ENCODE measurements around the gene MT1H.

The MT1H gene

GRCh38 chr16:56682703-56683397 is 13.2 kb downstream of the MT1H start:
- in situ Hi-C loops (cut with HindIII; ENCODE audit: low sequenced_read_pairs), result no loop called here

DNA sequence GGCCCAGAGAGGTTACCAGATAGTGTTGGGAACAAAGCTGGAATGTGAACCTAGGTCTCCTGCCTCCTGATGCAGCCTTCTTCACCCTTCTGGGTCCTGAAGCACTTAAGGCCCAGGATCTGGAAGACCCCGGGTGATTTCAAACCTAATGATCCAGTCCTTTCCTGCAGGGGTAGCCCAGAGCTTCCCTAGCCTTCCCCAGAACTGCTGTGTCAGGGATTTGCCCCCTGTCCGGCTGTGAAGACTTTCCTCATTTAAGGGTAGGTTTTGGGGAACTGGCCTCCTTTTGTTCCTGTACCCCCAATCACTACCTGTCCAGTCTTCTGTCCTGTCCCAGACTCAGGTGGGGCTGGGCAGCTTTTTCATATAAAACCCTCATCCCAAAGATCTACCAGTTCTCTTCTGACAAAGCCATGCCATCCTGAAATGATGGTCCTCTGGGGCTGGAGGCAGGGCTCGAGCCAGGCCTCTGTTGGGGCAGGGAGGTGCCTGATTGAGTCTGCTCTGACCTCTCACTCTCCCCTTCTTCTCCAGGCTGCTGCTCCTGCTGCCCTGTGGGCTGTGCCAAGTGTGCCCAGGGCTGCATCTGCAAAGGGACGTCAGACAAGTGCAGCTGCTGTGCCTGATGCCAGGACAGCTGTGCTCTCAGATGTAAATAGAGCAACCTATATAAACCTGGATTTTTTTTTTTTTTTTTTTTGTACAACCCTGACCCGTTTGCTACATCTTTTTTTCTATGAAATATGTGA is 14.0 kb downstream of the MT1H start:
- in situ Hi-C loops (cut with HindIII; ENCODE audit: low sequenced_read_pairs), result no loop called here

DNA sequence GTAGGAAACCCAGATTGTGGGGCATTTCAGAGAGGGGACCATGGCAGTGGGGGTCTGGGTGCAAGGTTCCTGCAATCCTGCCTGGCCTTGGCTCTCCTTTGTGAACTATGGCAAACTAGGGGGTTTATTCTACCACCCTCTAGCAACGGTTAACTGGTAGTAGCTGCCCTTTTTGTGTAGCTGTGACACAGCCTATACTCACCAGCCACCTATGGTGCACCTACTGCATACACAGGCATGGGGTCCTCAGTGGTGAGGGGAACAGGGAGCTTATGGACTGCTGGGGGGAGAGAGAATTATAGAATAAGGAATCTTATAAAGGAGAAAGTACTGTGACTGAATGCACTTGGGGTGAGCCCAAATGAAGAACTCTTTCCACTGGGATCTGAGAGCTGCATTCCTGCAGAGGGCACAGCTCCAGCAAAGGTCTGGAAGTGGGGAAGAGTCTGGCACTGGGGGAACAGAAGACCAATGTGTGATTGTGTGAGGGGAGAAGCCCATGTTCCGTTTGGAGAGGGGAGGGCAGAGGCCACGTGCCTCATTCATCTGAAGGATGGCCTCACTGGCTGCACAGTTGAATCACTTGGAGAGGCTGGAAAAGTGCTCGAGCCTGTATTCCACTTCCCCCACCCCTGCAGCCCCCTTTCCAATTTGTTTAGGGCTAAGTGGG is 14.8 kb downstream of the MT1H start:
- in situ Hi-C loops (cut with HindIII; ENCODE audit: low sequenced_read_pairs), result no loop called here

GRCh38 chr16:56684926-56685590 is 15.4 kb downstream of the MT1H start:
- in situ Hi-C loops (cut with HindIII; ENCODE audit: low sequenced_read_pairs), result no loop called here

DNA sequence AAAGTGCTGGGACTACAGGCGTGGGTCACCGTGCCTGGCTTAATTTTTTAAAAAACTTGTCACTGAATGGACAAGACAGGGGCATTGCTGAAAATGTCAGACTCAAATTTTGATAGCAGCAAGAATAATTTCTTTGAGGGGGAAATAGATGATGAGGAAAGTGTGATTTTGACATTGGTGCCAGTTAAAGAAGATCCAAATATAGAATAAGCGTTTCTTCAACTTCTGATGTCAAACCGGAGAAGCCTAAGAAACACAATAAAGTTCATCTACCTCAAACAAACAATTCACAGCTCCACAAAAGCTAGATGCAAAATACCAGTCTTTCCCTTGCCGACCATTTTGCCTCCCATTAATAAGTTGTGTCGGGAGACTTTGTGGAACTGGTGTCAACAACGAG is 17.1 kb downstream of the MT1H start:
- in situ Hi-C loops (cut with HindIII; ENCODE audit: low sequenced_read_pairs), result no loop called here

DNA sequence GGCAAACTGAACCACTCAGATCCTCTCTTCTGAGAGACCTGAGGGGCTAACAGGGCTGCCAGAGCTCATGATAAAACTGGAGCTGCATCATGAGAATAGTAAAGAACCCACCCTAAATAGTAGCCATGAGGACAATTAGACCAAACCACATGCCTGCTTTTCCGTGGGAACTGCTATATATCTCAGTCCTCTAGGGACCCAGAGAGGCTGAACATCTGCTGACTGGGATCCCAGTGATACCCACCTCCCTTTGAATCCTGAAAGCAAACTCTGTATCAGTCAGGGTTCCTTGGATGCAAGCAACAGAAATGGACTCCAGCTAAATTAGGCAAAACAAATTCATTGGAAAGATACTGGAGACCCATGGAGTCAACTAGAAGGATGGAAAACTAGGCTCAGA is 19.1 kb downstream of the MT1H start:
- in situ Hi-C loops (cut with HindIII; ENCODE audit: low sequenced_read_pairs), result no loop called here

DNA sequence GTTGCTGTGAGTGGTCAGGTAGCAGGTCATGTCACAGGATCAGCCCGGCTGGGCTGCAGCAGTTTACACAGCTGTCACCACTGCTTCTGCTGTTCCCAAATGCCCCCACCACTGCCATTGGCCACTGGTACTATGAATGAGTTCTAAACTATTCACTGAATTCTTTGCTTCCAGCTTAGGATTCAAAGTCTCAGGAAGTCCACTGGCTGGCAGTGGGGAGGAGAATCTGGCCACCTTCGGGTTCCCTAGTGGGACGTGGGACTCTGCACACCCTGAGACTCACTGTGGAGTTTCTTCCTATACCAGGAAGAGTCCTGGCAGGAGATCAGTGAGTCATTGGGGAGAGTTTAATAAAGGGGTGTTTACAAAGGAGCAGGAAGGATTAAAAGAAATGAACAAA is 19.6 kb downstream of the MT1H start:
- in situ Hi-C loops (cut with HindIII; ENCODE audit: low sequenced_read_pairs), result no loop called here

- in situ Hi-C loops (cut with HindIII; ENCODE audit: low sequenced_read_pairs), result no loop called here
Measured at GRCh38 chr16:56690420-56691122, 21.0 kb downstream of the MT1H start.

GRCh38 chr16:56691885-56692284 is 22.3 kb downstream of the MT1H start:
- in situ Hi-C loops (cut with HindIII; ENCODE audit: low sequenced_read_pairs), result no loop called here

DNA sequence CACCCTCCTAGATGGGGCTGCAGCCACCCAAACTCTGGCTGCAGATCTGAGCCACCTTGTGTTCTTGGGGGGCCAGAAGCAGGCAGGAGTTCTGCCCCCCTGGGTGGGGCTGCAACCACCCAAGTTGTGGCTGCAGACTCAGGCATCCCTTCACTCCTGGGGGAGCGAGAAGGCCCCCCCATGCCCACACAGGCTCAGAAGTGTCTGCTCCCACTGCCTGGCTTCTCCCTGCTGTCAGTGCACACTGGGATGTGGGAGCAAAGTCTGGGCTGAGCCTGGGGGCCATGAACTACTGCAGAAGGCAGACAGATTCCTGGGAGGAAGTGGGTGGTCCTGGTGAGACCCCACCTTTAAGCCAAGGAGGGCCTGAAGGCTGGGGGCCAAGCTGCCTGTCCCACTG is 25.6 kb downstream of the MT1H start:
- in situ Hi-C loops (cut with HindIII; ENCODE audit: low sequenced_read_pairs), result no loop called here

- in situ Hi-C loops (cut with HindIII; ENCODE audit: low sequenced_read_pairs), result no loop called here
Measured at GRCh38 chr16:56697456-56698155, 28.0 kb downstream of the MT1H start.

- in situ Hi-C loops (cut with HindIII; ENCODE audit: low sequenced_read_pairs), result no loop called here
Measured at GRCh38 chr16:56700195-56700594, 30.6 kb downstream of the MT1H start.

DNA sequence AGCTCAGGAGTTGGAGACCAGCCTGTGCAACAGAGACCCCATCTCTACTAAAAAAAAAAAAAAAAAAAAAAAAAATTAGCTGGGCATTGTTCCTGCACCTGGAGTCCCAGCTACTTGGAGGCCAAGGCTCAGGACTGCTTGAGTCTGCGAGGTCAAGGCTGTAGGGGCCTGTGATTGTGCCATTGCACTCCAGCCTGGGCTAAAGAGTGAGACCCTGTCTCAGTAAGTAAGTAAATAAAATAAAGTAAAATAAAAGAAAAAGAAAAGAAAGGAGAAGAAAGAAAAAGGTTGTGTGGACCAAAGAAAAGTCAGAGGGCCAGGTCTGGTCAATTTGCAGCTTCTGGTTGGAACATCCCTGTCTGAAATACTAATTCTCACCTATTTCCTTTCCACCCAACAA is 31.0 kb downstream of the MT1H start:
- in situ Hi-C loops (cut with HindIII; ENCODE audit: low sequenced_read_pairs), result no loop called here

DNA sequence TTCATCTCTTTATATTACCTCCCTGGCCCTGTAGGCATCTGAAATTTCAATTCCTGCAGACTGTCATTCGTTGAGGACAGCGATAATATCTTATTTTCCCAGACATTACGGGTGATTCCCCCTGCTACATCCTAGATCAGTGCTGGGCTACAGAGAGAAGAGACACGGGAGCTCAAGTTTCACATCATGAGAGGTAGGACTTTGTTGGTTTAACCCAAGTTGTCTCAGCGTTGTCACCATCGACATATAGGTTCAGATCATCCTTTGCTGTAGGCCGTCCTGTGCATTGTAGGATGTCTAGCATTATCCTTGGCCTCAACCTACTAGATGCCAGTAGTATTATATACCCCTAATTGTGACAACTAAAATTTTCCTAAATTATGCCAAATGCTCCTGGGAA is 31.9 kb downstream of the MT1H start:
- in situ Hi-C loops (cut with HindIII; ENCODE audit: low sequenced_read_pairs), result no loop called here

- in situ Hi-C loops (cut with HindIII; ENCODE audit: low sequenced_read_pairs), result no loop called here
Measured at GRCh38 chr16:56702836-56703235, 33.2 kb downstream of the MT1H start.

GRCh38 chr16:56708525-56709442 is 39.2 kb downstream of the MT1H start:
- in situ Hi-C loops (cut with HindIII; ENCODE audit: low sequenced_read_pairs), result no loop called here

DNA sequence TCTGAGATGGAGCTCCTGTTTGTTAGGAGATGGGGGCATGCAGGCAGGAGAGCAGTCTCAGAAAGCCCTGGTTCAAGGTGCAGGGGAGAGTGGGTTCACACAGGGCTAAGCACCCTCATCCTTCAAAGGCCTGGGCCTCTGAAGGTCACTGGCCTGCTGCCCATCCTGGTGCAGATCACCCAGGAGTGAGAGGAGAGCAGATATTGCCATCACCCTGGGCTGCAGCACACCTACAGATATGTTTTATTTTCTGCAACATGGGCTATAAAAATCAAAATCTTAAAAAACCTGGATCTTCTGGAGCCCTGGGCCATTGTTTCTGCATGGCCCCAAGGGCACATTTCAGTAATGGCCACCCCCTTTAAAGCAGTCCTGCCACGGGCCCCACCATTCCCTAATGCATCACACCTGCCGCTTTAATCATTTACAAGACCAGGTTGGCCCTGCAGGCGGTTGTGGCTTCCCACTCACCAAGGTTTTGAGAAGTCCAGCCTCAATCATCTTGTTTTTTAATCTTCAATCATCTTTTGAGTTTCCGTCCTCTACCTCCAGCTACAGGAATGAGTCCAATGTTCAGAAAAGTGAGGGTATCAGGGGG is 39.9 kb downstream of the MT1H start:
- in situ Hi-C loops (cut with HindIII; ENCODE audit: low sequenced_read_pairs), result no loop called here

DNA sequence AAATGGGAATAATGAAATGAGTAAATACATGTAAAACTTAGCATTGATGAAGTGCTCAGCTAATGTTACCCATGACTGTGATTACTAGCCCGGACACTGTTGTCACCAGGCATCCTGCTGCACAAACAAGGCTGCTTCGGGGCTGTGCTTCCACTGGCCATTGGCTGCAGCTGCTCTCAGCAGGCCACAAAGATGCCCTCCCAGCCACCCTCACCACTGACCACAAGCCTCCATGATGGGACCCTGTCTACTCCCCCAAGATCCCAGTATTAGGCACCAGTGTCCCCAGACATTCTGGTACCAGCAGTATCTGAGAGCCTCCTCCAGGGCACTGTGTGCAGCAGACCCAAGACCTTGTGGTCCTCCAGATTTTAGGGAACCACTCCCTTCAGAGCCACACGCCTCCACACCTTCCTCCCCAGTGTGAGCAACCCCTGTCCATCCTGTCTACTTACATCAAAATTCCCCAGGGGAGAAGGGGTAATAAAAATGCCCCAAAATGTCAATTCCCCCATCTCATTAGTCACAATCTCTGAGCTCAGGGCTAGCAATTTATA is 40.6 kb downstream of the MT1H start:
- in situ Hi-C loops (cut with HindIII; ENCODE audit: low sequenced_read_pairs), result no loop called here

DNA sequence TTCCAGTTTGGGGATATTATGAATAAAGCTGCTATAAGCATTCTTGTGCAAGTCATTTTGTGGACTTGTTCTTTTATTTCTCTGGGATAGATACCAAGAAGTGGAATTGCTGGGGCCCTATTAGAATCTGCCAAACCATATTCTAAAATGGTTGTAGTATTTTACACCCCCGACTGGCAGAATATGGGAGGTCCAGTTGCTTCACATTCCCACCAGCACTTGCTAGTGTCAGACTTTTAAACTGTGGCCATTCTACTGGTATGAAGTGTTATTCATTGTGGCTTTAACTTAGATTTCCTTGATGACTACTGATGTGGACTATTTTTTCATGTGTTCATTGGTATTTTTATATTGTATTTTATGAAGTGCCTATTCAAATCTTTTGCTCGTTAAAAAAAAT is 42.2 kb downstream of the MT1H start:
- in situ Hi-C loops (cut with HindIII; ENCODE audit: low sequenced_read_pairs), result no loop called here
